Measurements from ENCODE around the gene MSLN. TPM values are rescaled to one million over a fixed set of nuclear protein-coding genes. Genes with fewer than 3 reads are reported as not detected.

MSLN gene
- total RNA-seq, 1 experiment from 2014 or later, result 0.73 TPM

GRCh38 chr16:794853-795466 lies 34.4 kb downstream of the MSLN start:
- no peak for ATAC-seq
- no TSS peak for BruUV-seq (replicated peaks)
- no peak overlapping the region for H3K4me2 ChIP-seq (ENCODE audit: low read length)
- H3K27ac ChIP-seq (ENCODE audit: low read length), result no peak overlapping the region
- H3K9me3 ChIP-seq (ENCODE audit: low read length), result no peaks in the 10 kb centered on the region
- no peaks in the 10 kb centered on the region for H3K9me2 ChIP-seq (replicated peaks; ENCODE audit: low read length)
- TF ChIP-seq EZH2phosphoT487 (IDR thresholded peaks at IDR 0.05; ENCODE audit: borderline replicate concordance, low read length) (no peak), CTCF (conservative IDR thresholded peaks at IDR 0.05; ENCODE audit: low read depth, low read length) (no peak), EZH2 (IDR thresholded peaks at IDR 0.05; ENCODE audit: low read length, unreplicated experiment) (no peak)
- H3K27me3 ChIP-seq (ENCODE audit: low read length), result no peaks in the 10 kb centered on the region
- ChIA-PET POLR2A (ENCODE audit: unreplicated experiment) (no interaction called here), CTCF (interaction anchor here (1.1 kb wide), 1 partner anchor 82 kb away, joined by 4 read pairs; no protein-coding TSS in a partner anchor)
- H2AFZ ChIP-seq (ENCODE audit: low read length), result no peak overlapping the region
- peaks cover 10% of the 10 kb centered on the region; the same call in 1 of the 2 replicates for H3K79me2 ChIP-seq (ENCODE audit: low read length)
- intact Hi-C loops (cut with micrococcal nuclease), result no loop called here
- H3K4me1 ChIP-seq (ENCODE audit: insufficient read depth, low read length), result peaks cover 12% of the 10 kb centered on the region
- no peak for DNase-seq
- H3K36me3 ChIP-seq (ENCODE audit: low read depth, low read length), result no peaks in the 10 kb centered on the region; the same call in 1 of the 2 replicates
- no peak overlapping the region for H3K4me3 ChIP-seq (ENCODE audit: low read length)
- H3K9ac ChIP-seq (ENCODE audit: low read length), result no peak overlapping the region
- H4K20me1 ChIP-seq (ENCODE audit: low read length), result no peaks in the 10 kb centered on the region
- H3F3A ChIP-seq (ENCODE audit: low read length, unreplicated experiment), result no peaks in the 10 kb centered on the region

- no peak overlapping the region; the same call in 1 of the 2 replicates for H3K4me3 ChIP-seq (ENCODE audit: low read length)
- no peaks in the 10 kb centered on the region for H3K9me3 ChIP-seq (ENCODE audit: low read length)
- no peaks in the 10 kb centered on the region for H3K9me2 ChIP-seq (replicated peaks; ENCODE audit: low read length)
- H4K20me1 ChIP-seq (ENCODE audit: low read length), result no peaks in the 10 kb centered on the region
- no TSS peak for BruUV-seq (replicated peaks)
- no peak overlapping the region for H3K27ac ChIP-seq (ENCODE audit: low read length)
- H3K36me3 ChIP-seq (ENCODE audit: low read depth, low read length), result no peaks in the 10 kb centered on the region
- ATAC-seq (peak; percentile 74), DNase-seq (peak; percentile 91)
- peaks cover 12% of the 10 kb centered on the region for H3K4me1 ChIP-seq (ENCODE audit: insufficient read depth, low read length)
- intact Hi-C loops (cut with micrococcal nuclease), result no loop called here
- H2AFZ ChIP-seq (ENCODE audit: low read length), result no peak overlapping the region
- H3F3A ChIP-seq (ENCODE audit: low read length, unreplicated experiment), result no peaks in the 10 kb centered on the region
- TF ChIP-seq CTCF (conservative IDR thresholded peaks at IDR 0.05; ENCODE audit: low read depth, low read length) (no peak), EZH2 (IDR thresholded peaks at IDR 0.05; ENCODE audit: low read length, unreplicated experiment) (no peak), EZH2phosphoT487 (IDR thresholded peaks at IDR 0.05; ENCODE audit: borderline replicate concordance, low read length) (peak; percentile 95)
- H3K9ac ChIP-seq (ENCODE audit: low read length), result no peak overlapping the region
- ChIA-PET POLR2A (ENCODE audit: unreplicated experiment) (no interaction called here), CTCF (interaction anchor here (1.1 kb wide), 1 partner anchor 83 kb away, joined by 4 read pairs; no protein-coding TSS in a partner anchor)
- peak overlapping the region; percentile 66 for H3K4me2 ChIP-seq (ENCODE audit: low read length)
- H3K79me2 ChIP-seq (ENCODE audit: low read length), result 0 out of 2 replicates have a peak, but pooled peaks cover 2% of the 10 kb centered on the region
- H3K27me3 ChIP-seq (ENCODE audit: low read length), result no peaks in the 10 kb centered on the region
Measured at GRCh38 chr16:795580-796229, 35.2 kb downstream of the MSLN start.

All from PC-3 (cell line).